Stomach (tissue), 4 donors: ENCODE data around the gene PLCH1.

Experiments
- CTCF ChIP-seq, 7 experiments: fragments of 450-650 bp in 4 of 7; fragments of 200-600 bp in 3 of 7; sonication (generic) in 3 of 7; IDR thresholded peaks; one replicate each; pipeline ENCODE4 v1.5.1; 2016 to 2019; ENCODE audit warnings: antibody characterized with exemption in 7 of 7, control low read depth in 2 of 7, mild to moderate bottlenecking in 1 of 7
- EP300 ChIP-seq: sonication (generic); formaldehyde crosslinking; IDR thresholded peaks from one replicate; pipeline ENCODE4 v1.6.1; 2017; ENCODE audit warnings: antibody characterized with exemption
- POLR2A ChIP-seq, 4 donors: fragments of 450-650 bp; IDR thresholded peaks; one replicate each; pipeline ENCODE4 v1.6.1; 2016; ENCODE audit warnings: antibody characterized with exemption in 4 of 4, control low read depth in 2 of 4, mild to moderate bottlenecking in 1 of 4, moderate library complexity in 1 of 4
- POLR2AphosphoS5 ChIP-seq, 3 donors: sonication (generic); formaldehyde crosslinking; IDR thresholded peaks; one replicate each; pipeline ENCODE4 v1.6.1; 2016; ENCODE audit warnings: antibody characterized with exemption in 3 of 3

DNA sequence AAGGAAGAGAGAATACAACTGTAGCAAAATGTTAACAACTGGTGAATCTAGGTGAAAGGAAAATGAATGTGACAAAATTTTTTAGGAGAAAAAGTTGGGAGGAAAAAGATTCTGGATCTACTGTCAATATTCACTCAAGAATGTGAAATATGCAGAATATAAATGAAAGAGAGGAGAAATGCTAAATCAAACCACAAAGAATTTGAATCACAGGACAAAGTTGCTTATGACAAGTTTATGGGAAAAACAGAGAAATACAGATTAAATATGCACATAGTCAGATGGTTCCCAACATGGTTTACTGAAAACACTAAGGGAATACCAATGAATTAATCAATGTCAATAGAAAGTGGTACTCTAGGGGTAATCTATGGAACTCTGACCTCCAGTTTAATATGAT is 33.6 kb upstream of the PLCH1 start:
- TF ChIP-seq CTCF (IDR thresholded peaks at IDR 0.05) (no peak), POLR2AphosphoS5 (IDR thresholded peaks at IDR 0.05) (no peak), POLR2A (IDR thresholded peaks at IDR 0.05) (no peak), EP300 (no peak)
